HL-60 (cell line): Measurements from ENCODE around the gene ALAD.
"Not testable (repeated sequence)": the region's sequence is repeated elsewhere in the genome, so short reads cannot be mapped to it uniquely, and the experiment has no call there.

ENCODE experiments used
- TF ChIP-seq, protein P1 (sequence below): IDR thresholded peaks from one replicate; pipeline ENCODE4 v1.5.1; 2011; ENCODE audit warnings: low read length, control low read depth, inconsistent platforms; ENCODE audit not compliant: insufficient read depth
- TF ChIP-seq, protein P2 (sequence below): IDR thresholded peaks from 2 replicates; pipeline ENCODE4 v1.6.1; 2012; ENCODE audit warnings: low read depth; ENCODE audit not compliant: insufficient replicate concordance

DNA sequence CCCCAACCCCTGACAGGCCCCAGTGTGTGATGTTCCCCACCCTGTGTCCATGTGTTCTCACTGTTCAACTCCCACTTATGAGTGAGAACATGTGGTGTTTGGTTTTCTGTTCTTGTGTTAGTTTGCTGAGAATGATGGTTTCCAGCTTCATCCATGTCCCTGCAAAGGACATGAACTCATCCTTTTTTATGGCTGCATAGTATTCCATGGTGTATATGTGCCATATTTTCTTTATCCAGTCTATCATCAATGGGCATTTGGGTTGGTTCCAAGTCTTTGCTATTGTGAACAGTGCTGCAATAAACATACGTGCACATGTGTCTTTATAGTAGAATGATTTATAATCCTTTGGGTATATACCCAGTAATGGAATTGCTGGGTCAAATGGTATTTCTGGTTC lies 36.6 kb upstream of the ALAD start:
- TF ChIP-seq, protein P1, sequence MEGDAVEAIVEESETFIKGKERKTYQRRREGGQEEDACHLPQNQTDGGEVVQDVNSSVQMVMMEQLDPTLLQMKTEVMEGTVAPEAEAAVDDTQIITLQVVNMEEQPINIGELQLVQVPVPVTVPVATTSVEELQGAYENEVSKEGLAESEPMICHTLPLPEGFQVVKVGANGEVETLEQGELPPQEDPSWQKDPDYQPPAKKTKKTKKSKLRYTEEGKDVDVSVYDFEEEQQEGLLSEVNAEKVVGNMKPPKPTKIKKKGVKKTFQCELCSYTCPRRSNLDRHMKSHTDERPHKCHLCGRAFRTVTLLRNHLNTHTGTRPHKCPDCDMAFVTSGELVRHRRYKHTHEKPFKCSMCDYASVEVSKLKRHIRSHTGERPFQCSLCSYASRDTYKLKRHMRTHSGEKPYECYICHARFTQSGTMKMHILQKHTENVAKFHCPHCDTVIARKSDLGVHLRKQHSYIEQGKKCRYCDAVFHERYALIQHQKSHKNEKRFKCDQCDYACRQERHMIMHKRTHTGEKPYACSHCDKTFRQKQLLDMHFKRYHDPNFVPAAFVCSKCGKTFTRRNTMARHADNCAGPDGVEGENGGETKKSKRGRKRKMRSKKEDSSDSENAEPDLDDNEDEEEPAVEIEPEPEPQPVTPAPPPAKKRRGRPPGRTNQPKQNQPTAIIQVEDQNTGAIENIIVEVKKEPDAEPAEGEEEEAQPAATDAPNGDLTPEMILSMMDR = not testable (repeated sequence)
- TF ChIP-seq, protein P2, sequence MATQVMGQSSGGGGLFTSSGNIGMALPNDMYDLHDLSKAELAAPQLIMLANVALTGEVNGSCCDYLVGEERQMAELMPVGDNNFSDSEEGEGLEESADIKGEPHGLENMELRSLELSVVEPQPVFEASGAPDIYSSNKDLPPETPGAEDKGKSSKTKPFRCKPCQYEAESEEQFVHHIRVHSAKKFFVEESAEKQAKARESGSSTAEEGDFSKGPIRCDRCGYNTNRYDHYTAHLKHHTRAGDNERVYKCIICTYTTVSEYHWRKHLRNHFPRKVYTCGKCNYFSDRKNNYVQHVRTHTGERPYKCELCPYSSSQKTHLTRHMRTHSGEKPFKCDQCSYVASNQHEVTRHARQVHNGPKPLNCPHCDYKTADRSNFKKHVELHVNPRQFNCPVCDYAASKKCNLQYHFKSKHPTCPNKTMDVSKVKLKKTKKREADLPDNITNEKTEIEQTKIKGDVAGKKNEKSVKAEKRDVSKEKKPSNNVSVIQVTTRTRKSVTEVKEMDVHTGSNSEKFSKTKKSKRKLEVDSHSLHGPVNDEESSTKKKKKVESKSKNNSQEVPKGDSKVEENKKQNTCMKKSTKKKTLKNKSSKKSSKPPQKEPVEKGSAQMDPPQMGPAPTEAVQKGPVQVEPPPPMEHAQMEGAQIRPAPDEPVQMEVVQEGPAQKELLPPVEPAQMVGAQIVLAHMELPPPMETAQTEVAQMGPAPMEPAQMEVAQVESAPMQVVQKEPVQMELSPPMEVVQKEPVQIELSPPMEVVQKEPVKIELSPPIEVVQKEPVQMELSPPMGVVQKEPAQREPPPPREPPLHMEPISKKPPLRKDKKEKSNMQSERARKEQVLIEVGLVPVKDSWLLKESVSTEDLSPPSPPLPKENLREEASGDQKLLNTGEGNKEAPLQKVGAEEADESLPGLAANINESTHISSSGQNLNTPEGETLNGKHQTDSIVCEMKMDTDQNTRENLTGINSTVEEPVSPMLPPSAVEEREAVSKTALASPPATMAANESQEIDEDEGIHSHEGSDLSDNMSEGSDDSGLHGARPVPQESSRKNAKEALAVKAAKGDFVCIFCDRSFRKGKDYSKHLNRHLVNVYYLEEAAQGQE = not testable (repeated sequence)
